Measurements from ENCODE around the gene PLEKHA7.

PLEKHA7 gene

DNA sequence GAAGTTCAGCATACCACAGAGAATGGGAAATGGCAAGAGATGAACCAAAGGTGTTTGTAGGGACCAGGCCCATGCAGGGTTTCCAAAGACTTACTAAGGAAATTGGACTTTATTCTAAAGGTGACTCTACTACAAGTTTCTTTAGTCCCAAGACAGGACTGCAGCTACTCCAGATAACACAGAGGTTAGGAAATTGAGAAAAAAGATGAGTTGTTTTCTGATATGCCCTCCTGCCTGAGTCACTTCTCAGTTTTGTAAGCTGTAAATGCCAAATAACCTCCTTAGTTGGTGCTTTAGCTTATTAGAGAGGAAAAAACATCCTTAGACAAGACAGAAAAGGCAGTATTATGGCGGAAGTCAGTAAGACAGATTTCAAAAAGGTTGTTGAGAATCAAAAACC is 179.8 kb downstream of the PLEKHA7 start:
- DNase-seq (ENCODE audit: low spot score) = no peak

DNA sequence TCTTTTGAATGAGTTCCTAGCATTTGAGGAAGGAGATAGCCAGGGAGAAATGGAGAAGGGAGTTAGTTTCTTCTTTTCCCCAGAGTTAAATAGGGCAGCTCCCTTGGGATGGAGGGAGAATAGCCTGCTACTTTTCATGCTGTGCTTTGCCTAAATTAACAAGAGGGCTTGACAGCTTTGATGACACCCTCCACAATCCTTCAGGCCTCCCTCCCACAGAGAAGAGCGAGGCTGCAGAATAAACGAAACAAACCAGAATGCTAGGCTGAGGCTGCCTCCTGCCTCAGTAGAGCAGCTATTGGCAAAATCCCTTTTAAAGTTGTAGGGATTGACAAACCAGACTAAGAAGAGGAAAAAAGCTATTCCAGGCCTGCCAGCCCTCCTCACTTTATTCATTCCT is 181.2 kb downstream of the PLEKHA7 start:
- no peak for DNase-seq (ENCODE audit: low spot score)

GRCh38 chr11:16832193-16832539 is 182.0 kb downstream of the PLEKHA7 start:
- no peak for DNase-seq (ENCODE audit: low spot score)

DNA sequence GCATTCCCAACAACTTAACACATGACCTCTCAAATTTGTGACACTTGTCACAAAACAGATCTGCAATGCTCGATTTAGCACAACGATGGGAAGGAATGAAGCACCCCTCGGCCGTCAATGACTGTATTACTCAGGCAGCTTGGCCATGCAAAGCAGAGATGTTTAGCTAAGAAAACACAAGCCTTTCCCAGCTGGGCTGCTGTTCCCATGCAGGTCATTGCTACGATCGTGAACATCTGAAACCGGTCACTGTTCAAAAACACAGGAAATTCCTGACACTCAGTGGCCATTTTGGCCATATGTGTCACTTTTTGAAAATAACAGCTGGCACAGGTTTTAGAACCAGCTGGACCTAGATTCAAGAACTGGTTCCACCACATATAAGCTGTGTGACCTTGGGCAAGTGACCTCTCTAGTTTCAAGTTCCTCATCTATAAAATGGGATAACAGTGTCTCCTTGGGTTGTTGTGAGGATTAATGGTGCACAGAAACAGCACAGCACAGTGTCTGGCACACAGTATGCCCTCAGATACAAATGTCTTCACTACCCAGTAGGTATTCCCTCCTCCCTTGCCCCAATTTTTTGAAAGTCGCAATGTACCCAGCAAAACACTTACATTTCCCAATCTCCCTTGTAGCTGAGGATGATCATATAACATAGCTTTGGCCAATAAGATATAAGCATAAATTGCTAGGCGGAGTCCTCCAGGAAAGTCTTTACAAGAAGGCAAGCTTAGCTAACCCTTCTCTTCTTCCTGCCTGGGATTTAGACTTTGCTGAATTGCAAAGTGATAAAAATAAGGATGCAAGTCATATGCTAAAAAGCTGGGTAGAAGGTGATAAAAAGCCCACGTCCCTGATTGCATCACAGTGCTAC is 182.7 kb downstream of the PLEKHA7 start:
- no peak for DNase-seq (ENCODE audit: low spot score)

GRCh38 chr11:16827139-16827538 is 187.1 kb downstream of the PLEKHA7 start:
- DNase-seq (ENCODE audit: low spot score) = no peak

GRCh38 chr11:16825968-16826367 is 188.2 kb downstream of the PLEKHA7 start:
- DNase-seq (ENCODE audit: low spot score) = no peak

DNA sequence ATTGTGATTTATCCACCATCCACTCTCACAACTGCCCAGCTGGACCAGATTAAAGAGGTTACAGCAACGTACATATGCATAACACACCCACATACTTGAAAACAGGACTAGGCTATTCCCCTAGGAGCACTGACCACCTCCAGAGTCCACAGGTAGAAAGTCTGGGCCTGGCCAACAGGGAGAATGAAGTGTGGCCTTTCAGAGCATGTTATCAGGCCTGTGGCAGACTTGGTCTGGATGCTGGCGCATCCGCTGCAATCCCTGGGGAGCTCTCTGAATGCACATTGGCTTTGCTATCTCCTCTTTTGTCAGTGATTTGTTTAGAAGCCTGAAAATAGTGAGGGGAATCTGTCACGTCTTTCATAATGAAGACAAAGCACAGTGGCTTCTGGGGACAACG is 189.1 kb downstream of the PLEKHA7 start:
- no peak for DNase-seq (ENCODE audit: low spot score)

GRCh38 chr11:16820324-16821092 is 193.7 kb downstream of the PLEKHA7 start:
- DNase-seq (ENCODE audit: low spot score) = peak; percentile 57

DNA sequence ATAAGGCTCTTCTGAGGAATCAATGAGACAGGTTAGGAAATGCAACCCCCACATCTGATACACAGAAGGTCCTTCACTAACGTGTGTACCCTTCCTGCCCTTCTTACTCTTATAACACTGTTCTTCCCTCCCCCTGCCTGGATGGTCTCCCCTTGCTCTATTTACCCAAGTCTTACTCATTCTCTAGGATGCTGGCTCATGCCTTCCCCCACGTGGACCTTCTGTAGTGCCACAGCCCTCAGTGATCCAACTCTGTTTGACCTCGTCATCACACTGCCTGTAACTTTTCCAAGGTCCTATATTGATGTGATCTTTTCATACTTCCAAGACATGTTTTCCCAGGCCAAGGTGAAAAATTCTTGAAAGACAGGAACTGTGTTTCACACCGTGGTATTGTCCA is 195.9 kb downstream of the PLEKHA7 start:
- no peak for DNase-seq (ENCODE audit: low spot score)

DNA sequence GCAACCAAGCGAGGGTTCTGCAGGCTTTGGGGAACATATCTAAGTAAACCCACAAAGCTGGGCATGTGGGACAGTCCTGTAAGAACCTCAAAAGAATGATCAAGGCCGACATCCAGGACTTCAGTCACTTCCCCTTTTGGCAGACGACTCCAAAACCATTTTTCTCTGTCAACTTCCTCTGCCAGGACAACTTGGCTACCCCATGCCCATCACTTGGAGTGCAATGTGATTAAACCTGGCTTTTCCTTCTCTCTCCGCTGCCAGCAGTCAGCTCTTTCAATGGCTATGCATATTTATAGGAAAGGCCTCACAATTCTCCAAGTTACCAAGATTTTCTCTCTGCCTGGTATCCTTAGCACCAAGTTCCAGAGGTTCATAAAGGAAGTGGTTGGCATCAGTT is 196.9 kb downstream of the PLEKHA7 start:
- DNase-seq (ENCODE audit: low spot score) = no peak

DNA sequence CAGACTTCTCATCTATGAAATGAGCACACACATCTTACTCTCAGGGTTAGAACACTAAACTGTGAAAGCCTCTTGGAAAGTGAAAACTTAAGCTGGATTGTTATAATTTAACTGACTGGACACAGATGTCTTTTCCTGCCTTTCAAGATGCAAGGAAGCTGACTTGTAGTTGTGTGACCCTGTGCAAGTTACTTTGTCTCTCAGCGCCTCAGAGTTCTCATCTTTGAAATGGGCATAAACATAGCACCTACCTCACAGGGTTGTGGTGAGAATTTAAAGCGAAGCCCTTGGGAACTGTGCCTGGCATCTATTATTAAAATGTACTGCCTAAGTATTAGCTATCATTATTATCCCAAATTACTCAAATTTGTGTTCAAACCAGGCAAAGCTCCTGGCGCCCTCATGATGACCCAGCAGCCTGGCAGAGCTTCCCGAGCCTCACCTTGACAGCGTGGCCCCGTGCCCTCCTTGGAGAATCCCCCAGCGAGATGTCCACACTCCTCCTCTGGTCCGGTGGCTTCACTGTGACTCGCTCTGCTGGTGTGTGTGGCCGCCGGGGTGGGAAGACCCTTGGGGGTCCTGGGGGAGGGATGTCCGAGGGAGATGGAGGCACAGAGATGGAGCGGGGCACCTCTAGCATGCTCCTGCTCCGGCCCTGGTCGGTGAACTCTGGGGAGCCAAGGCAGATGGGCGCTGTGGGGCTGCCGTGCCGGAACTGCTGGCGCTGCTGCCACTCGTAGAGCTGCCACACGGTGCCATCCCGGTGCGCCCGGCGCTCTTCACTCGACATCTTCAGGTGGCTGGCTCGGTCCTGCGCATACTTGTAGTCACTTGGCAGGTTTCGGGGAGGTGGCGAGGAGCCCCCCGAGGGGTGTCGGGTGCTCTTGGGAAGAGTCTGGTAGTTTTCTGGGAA is 197.6 kb downstream of the PLEKHA7 start:
- DNase-seq (ENCODE audit: low spot score) = no peak

- no peak for DNase-seq (ENCODE audit: low spot score)
These were observed 199.0 kb downstream of the PLEKHA7 start for GRCh38 chr11:16815047-16815767.

GRCh38 chr11:16814410-16815046 is 199.7 kb downstream of the PLEKHA7 start:
- DNase-seq (ENCODE audit: low spot score) = no peak

DNA sequence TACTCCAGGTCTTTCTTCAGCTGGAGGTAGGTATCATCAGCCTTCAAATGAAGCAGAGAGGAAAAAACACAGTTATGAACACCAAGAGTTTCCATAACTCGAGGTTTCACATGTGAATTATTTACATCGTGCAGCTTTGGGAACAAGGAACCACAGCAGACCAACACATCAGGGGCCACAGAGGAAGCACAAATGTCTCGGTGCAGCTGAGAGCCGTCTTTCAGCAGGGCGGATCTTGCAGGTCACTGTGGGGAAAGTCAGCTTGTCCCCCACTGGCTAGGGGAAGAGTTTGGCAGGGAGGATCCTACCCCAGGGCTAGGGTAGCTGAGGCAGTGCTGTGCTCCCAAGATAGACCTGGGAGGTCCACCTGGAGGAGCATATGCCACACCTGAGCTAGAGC is 201.1 kb downstream of the PLEKHA7 start:
- DNase-seq (ENCODE audit: low spot score) = no peak

DNA sequence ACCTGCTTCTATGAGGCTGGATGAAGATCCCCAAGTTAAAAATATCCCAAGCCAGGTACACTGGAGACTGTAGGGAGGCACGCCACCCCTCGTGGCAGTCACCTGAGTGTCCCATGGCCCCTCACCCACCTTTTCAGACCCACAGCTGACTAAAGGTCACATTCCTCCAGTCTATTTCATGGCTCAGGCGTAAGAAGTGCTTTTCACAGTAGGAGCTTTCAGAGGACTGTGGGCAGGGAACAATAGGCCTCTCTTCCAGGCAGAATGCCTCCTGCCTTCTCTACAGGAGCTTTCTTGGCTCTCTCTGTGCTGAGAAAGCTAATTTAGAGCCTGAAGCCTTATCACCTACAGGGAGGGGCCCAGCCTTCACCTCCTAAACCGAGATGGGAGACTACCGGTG is 201.9 kb downstream of the PLEKHA7 start:
- DNase-seq (ENCODE audit: low spot score) = no peak

- DNase-seq (ENCODE audit: low spot score) = no peak
These were observed 202.8 kb downstream of the PLEKHA7 start for GRCh38 chr11:16811136-16812020.

DNA sequence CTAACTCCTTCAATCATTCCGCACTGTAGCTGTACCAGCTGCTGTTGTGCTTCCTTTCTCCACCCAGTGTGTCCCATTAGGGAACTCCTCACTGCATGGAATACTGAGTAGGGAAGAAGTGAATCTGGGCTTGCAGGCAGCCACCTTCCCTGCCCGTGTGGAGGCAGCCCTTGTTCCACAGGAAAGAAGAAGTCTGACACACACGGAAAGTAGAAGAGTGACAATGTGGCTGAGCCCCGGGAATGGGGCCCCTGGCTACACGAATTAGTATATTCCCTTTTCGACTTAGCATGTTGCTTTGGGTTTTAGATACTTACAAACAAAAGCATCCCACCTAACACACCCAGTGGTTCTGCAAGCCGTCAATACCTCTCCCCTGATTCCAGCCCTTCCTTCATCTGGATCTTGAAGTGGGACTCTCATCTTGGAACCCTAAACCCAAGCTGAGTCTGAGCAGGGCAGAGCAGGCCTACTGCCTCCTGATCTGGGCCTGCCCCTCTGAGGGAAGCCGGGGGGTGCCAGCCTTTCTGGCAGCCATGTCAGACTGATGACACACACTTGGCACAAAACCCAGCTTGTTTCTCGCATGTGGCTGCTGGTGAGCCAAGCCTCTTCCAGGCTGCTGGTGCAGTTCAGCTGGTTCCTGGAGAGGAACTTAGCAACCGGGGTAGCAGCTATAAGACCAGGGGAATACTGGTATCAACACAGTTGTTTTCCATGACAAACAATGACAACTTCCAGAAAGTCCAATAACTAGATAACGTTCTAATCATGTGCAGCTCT is 204.1 kb downstream of the PLEKHA7 start:
- DNase-seq (ENCODE audit: low spot score) = no peak

DNA sequence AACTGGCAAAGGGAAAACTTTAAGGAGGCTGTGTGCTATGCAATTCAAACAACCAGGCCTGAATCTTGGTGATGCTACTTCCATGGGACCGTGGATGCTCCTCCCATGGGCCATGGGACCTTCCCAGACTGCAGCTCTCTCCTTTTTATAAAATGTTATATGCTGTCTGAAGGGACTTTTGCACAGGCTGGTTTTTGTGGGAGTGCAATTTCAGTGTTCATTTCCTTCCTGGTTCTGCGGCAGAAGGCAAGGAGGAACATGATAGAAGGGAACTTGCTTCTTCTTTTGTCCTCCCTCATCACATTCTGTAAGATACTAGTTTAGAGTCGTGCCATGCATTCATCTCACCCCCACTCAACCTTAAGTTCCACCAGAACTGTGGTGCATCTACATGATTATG is 206.9 kb downstream of the PLEKHA7 start:
- no peak for DNase-seq (ENCODE audit: low spot score)

DNA sequence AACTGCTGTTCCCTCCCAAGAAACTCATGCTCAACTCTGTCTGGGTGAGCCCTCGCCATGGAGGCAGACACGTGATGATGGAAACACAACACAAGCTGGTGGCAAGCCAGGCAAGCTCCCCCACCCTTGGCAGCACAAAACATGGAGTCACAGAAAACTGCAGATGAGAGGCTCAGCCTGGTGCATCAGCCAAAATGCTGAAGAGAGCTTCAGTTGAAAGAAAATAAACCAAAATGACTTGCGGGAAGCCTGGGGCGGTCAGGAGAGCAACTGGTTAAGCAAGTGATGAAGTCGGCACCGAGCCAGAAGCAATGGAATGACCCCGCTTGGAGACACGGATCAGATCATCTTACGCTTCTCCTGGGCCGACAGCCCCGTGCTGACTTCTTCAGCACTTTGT is 207.4 kb downstream of the PLEKHA7 start:
- DNase-seq (ENCODE audit: low spot score) = no peak
